HFFc6 (cell line): Measurements from ENCODE around the gene FOXJ3. TPM values are rescaled to one million over a fixed set of nuclear protein-coding genes. Genes with fewer than 3 reads are reported as not detected.

Experiments used
- DNase-seq: peaks from one replicate; pipeline ENCODE4 v3.0.0-alpha.2; 2018
- H3K27ac Mint-ChIP-seq: 2 replicates; pipeline ENCODE4 v1.8.0; 2020; ENCODE audit warnings: mild to moderate bottlenecking, mixed read lengths
- H3K27me3 Mint-ChIP-seq: 2 replicates; pipeline ENCODE4 v1.8.0; 2021; ENCODE audit warnings: mild to moderate bottlenecking, moderate library complexity, mixed read lengths; ENCODE audit not compliant: insufficient read depth
- H3K36me3 Mint-ChIP-seq: 2 replicates; pipeline ENCODE4 v1.8.0; 2021; ENCODE audit warnings: low read depth, mixed read lengths
- H3K4me1 Mint-ChIP-seq: 2 replicates; pipeline ENCODE4 v1.8.0; 2020; ENCODE audit warnings: low read depth, mixed read lengths
- H3K4me3 Mint-ChIP-seq: 2 replicates; pipeline ENCODE4 v1.8.0; 2020; ENCODE audit warnings: mild to moderate bottlenecking, moderate library complexity, mixed read lengths
- H3K9me3 Mint-ChIP-seq: 2 replicates; pipeline ENCODE4 v1.8.0; 2020; ENCODE audit warnings: mild to moderate bottlenecking, mixed read lengths
- total RNA-seq, 6 experiments: library from RNA; stranded (reverse); fragmentation: NEBNext Ultra II Directional; extraction: Animal tissue kit (Norgen Biotek cat#: 25700); gene quantifications; 2 replicates in 1 of 6; 3 replicates in 5 of 6; pipeline ENCODE4 v1.2.3, GENCODE V29; 2021
- TF ChIP-seq, protein P1 (sequence below): fragments of 200-600 bp; sonication (generic); IDR thresholded peaks from 2 replicates; pipeline ENCODE4 v1.5.0; 2021; ENCODE audit warnings: antibody characterized with exemption, mild to moderate bottlenecking

Gene FOXJ3
- total RNA-seq, 6 experiments from 2014 or later = 24.5 to 31.3 (median 28.9) TPM

GRCh38 chr1:42364089-42364488, 29.1 kb upstream of the FOXJ3 start:
- Mint-ChIP-seq H3K4me1 (no peaks in the 10 kb centered on the region), H3K27ac (no peak overlapping the region), H3K9me3 (no peaks in the 10 kb centered on the region), H3K4me3 (no peak overlapping the region), H3K36me3 (no peaks in the 10 kb centered on the region), H3K27me3 (peaks cover 16% of the 10 kb centered on the region)
- TF ChIP-seq, protein P1, sequence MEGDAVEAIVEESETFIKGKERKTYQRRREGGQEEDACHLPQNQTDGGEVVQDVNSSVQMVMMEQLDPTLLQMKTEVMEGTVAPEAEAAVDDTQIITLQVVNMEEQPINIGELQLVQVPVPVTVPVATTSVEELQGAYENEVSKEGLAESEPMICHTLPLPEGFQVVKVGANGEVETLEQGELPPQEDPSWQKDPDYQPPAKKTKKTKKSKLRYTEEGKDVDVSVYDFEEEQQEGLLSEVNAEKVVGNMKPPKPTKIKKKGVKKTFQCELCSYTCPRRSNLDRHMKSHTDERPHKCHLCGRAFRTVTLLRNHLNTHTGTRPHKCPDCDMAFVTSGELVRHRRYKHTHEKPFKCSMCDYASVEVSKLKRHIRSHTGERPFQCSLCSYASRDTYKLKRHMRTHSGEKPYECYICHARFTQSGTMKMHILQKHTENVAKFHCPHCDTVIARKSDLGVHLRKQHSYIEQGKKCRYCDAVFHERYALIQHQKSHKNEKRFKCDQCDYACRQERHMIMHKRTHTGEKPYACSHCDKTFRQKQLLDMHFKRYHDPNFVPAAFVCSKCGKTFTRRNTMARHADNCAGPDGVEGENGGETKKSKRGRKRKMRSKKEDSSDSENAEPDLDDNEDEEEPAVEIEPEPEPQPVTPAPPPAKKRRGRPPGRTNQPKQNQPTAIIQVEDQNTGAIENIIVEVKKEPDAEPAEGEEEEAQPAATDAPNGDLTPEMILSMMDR = no peak
- no peak for DNase-seq

- no peaks in the 10 kb centered on the region for H3K36me3 Mint-ChIP-seq
- H3K4me1 Mint-ChIP-seq = no peaks in the 10 kb centered on the region
- DNase-seq = no peak
- H3K27ac Mint-ChIP-seq = no peak overlapping the region
- no peaks in the 10 kb centered on the region for H3K9me3 Mint-ChIP-seq
- H3K4me3 Mint-ChIP-seq = no peak overlapping the region
- TF ChIP-seq, protein P1 = no peak
- H3K27me3 Mint-ChIP-seq = peaks cover 18% of the 10 kb centered on the region
Observed at GRCh38 chr1:42359466-42359865, 24.4 kb upstream of the FOXJ3 start.

- DNase-seq = no peak
- TF ChIP-seq, protein P1 = no peak
- no peak overlapping the region for H3K27ac Mint-ChIP-seq
- no peak overlapping the region for H3K4me3 Mint-ChIP-seq
- H3K27me3 Mint-ChIP-seq = peaks cover 22% of the 10 kb centered on the region
- H3K9me3 Mint-ChIP-seq = no peaks in the 10 kb centered on the region
- H3K36me3 Mint-ChIP-seq = no peaks in the 10 kb centered on the region
- H3K4me1 Mint-ChIP-seq = no peaks in the 10 kb centered on the region
Observed at GRCh38 chr1:42358791-42359190, 23.8 kb upstream of the FOXJ3 start.

- H3K4me1 Mint-ChIP-seq = no peaks in the 10 kb centered on the region
- peaks cover 26% of the 10 kb centered on the region for H3K27me3 Mint-ChIP-seq
- DNase-seq = no peak
- H3K9me3 Mint-ChIP-seq = no peaks in the 10 kb centered on the region
- H3K27ac Mint-ChIP-seq = no peak overlapping the region
- TF ChIP-seq, protein P1 = no peak
- H3K36me3 Mint-ChIP-seq = no peaks in the 10 kb centered on the region
- H3K4me3 Mint-ChIP-seq = no peak overlapping the region
Observed at GRCh38 chr1:42350086-42350485, 15.1 kb upstream of the FOXJ3 start.

GRCh38 chr1:42348498-42348897, 13.5 kb upstream of the FOXJ3 start:
- Mint-ChIP-seq H3K4me3 (no peak overlapping the region), H3K27me3 (peaks cover 22% of the 10 kb centered on the region), H3K9me3 (no peaks in the 10 kb centered on the region), H3K36me3 (no peaks in the 10 kb centered on the region), H3K27ac (no peak overlapping the region), H3K4me1 (no peaks in the 10 kb centered on the region)
- no peak for DNase-seq
- TF ChIP-seq, protein P1 = no peak

DNA sequence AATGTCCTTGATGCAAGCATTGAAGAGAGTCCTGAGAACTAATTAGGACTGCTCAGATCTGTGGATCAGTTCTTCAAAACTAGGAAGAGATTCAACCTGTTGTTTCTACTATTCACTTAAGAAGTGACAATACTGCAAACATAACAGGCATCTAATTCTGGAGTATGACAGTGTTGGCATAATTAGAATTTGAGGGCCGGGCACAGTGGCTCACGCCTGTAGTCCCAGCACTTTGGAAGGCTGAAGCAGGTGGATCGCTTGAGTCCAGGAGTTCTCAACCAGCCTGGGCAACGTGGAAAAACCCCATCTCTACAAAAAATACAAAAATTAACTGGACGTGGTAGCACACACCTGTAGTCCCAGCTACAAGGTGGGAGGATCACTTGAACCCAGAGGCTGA, 8.0 kb upstream of the FOXJ3 start:
- no peak for DNase-seq
- no peaks in the 10 kb centered on the region for H3K9me3 Mint-ChIP-seq
- no peak overlapping the region for H3K4me3 Mint-ChIP-seq
- peaks cover 16% of the 10 kb centered on the region for H3K27me3 Mint-ChIP-seq
- no peaks in the 10 kb centered on the region for H3K36me3 Mint-ChIP-seq
- TF ChIP-seq, protein P1 = no peak
- H3K27ac Mint-ChIP-seq = no peak overlapping the region
- peaks cover 9% of the 10 kb centered on the region for H3K4me1 Mint-ChIP-seq
